ENCODE results near the gene SAYSD1.
"Not testable (repeated sequence)": the region's sequence is repeated elsewhere in the genome, so short reads cannot be mapped to it uniquely, and the experiment has no call there.

SAYSD1 gene

GRCh38 chr6:39151211-39151610 is 36.2 kb upstream of the SAYSD1 start:
- DNase-seq (ENCODE audit: extremely low spot score), result no peak
- TF ChIP-seq CTCF (IDR thresholded peaks at IDR 0.05; ENCODE audit: control extremely low read depth, extremely low read depth, low read depth, missing control alignments), result no peak
- CTCF ChIA-PET, result interaction anchor here (1.3 to 2.7 kb wide), 3 partner anchors 14 to 151 kb away, joined by 4 to 16 read pairs (median 5); no protein-coding TSS in a partner anchor
- POLR2A ChIA-PET, result no interaction called here

- TF ChIP-seq CTCF (IDR thresholded peaks at IDR 0.05; ENCODE audit: control extremely low read depth, extremely low read depth, low read depth, missing control alignments), result no peak
- ChIA-PET POLR2A (no interaction called here), CTCF (no interaction called here)
- DNase-seq (ENCODE audit: extremely low spot score), result no peak
These were observed 29.6 kb upstream of the SAYSD1 start for GRCh38 chr6:39144481-39145173.

- DNase-seq (ENCODE audit: extremely low spot score), result no peak
- TF ChIP-seq CTCF (IDR thresholded peaks at IDR 0.05; ENCODE audit: control extremely low read depth, extremely low read depth, low read depth, missing control alignments), result no peak
- POLR2A ChIA-PET, result no interaction called here
- CTCF ChIA-PET, result interaction anchor here (0.9 kb wide), 1 partner anchor 14 kb away, joined by 3 read pairs; no protein-coding TSS in a partner anchor
These were observed 28.4 kb upstream of the SAYSD1 start for GRCh38 chr6:39143238-39143930.

GRCh38 chr6:39140556-39141167 is 25.7 kb upstream of the SAYSD1 start:
- ChIA-PET POLR2A (no interaction called here), CTCF (interaction anchor here (0.6 to 0.9 kb wide), 2 partner anchors 13 to 15 kb away, joined by 3 read pairs; no protein-coding TSS in a partner anchor)
- no peak for DNase-seq (ENCODE audit: extremely low spot score)
- no peak for TF ChIP-seq CTCF (IDR thresholded peaks at IDR 0.05; ENCODE audit: control extremely low read depth, extremely low read depth, low read depth, missing control alignments)

- DNase-seq (ENCODE audit: extremely low spot score), result no peak
- TF ChIP-seq CTCF (IDR thresholded peaks at IDR 0.05; ENCODE audit: control extremely low read depth, extremely low read depth, low read depth, missing control alignments), result no peak
- CTCF ChIA-PET, result interaction anchor here (0.7 to 2.9 kb wide), 6 partner anchors 9 to 172 kb away, joined by 3 to 10 read pairs (median 3); no protein-coding TSS in a partner anchor
- POLR2A ChIA-PET, result no interaction called here
These were observed 22.3 kb upstream of the SAYSD1 start for GRCh38 chr6:39137245-39137644.

- CTCF ChIA-PET, result interaction anchor here (0.8 kb wide), 1 partner anchor 11 kb away, joined by 3 read pairs; no protein-coding TSS in a partner anchor
- DNase-seq (ENCODE audit: extremely low spot score); POLR2A ChIA-PET: not testable (repeated sequence)
These were observed 21.2 kb upstream of the SAYSD1 start for GRCh38 chr6:39136207-39136606.

- DNase-seq (ENCODE audit: extremely low spot score); CTCF ChIA-PET; POLR2A ChIA-PET: not testable (repeated sequence)
These were observed 19.8 kb upstream of the SAYSD1 start for GRCh38 chr6:39134761-39135160.

All from GM10248 (cell line).